HEK293T (cell line): ENCODE measurements around the gene INTS2.

Source experiments
- ARNT ChIP-seq: fragments of 450-650 bp; IDR thresholded peaks from 2 replicates; pipeline ENCODE4 v1.6.1; 2017; ENCODE audit warnings: mild to moderate bottlenecking
- BHLHE40 ChIP-seq: fragments of 450-650 bp; IDR thresholded peaks from 2 replicates; pipeline ENCODE4 v1.6.1; 2016; ENCODE audit warnings: mild to moderate bottlenecking, moderate library complexity, borderline replicate concordance
- CTBP1 ChIP-seq: fragments of 450-650 bp; IDR thresholded peaks from 2 replicates; pipeline ENCODE4 v1.6.1; 2016; ENCODE audit warnings: borderline replicate concordance
- ELF4 ChIP-seq: fragments of 450-650 bp; IDR thresholded peaks from 2 replicates; pipeline ENCODE4 v1.6.1; 2017; ENCODE audit warnings: antibody characterized with exemption
- FOXA1 ChIP-seq: fragments of 450-650 bp; IDR thresholded peaks from 2 replicates; pipeline ENCODE4 v1.6.1; 2016; ENCODE audit warnings: mild to moderate bottlenecking
- FOXM1 ChIP-seq: fragments of 450-650 bp; IDR thresholded peaks from 2 replicates; pipeline ENCODE4 v1.6.1; 2017; ENCODE audit warnings: mild to moderate bottlenecking, borderline replicate concordance
- HDGF ChIP-seq: fragments of 450-650 bp; IDR thresholded peaks from 2 replicates; pipeline ENCODE4 v1.6.1; 2017; ENCODE audit warnings: antibody characterized with exemption, borderline replicate concordance
- NFRKB ChIP-seq: fragments of 450-650 bp; IDR thresholded peaks from 2 replicates; pipeline ENCODE4 v1.6.1; 2016; ENCODE audit warnings: mild to moderate bottlenecking, moderate library complexity
- SP1 ChIP-seq: fragments of 450-650 bp; IDR thresholded peaks from 2 replicates; pipeline ENCODE4 v1.6.1; 2017
- SUZ12 ChIP-seq: fragments of 450-650 bp; IDR thresholded peaks from 2 replicates; pipeline ENCODE4 v1.6.1; 2016; ENCODE audit warnings: mild to moderate bottlenecking
- TARDBP ChIP-seq: fragments of 450-650 bp; IDR thresholded peaks from 2 replicates; pipeline ENCODE4 v1.6.1; 2016

DNA sequence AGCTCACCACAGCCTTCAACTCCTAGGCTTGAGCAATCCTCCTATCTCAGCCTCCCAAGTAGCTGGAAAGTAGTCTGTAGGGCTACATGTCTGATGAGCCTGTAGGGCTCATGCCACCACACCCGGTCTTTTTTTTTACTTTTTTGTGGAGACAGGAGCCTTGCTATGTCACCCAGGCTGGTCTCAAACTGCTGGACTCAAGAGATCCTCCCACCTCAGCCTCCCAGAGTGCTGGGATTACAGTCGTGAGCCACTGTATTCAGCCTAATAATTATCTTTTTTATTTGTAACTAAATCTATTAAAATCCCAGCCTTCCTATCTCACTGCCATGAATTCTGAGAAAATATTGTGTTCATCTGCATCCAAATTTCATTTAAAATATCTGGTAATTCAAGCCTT, 79.5 kb downstream of the INTS2 start:
- TF ChIP-seq TARDBP = no peak
- TF ChIP-seq HDGF = no peak
- no peak for TF ChIP-seq FOXA1
- no peak for TF ChIP-seq BHLHE40
- no peak for TF ChIP-seq SUZ12
- no peak for TF ChIP-seq ELF4
- no peak for TF ChIP-seq SP1
- TF ChIP-seq NFRKB = no peak
- no peak for TF ChIP-seq ARNT
- TF ChIP-seq CTBP1 = no peak
- no peak for TF ChIP-seq FOXM1
